ENCODE measurements around the gene AKT3.
A peak's percentile ranks its signal among the peaks of the same experiment; 100 is the strongest.
"Not testable (repeated sequence)": the region's sequence is repeated elsewhere in the genome, so short reads cannot be mapped to it uniquely, and the experiment has no call there.

The AKT3 gene

GRCh38 chr1:243693800-243694199 is 156.2 kb downstream of the AKT3 start:
- DNase-seq (ENCODE audit: low spot score): no peak

- peak; percentile 6 for DNase-seq (ENCODE audit: low spot score)
These were observed 163.9 kb downstream of the AKT3 start for GRCh38 chr1:243686159-243686558.

- DNase-seq (ENCODE audit: low spot score): no peak
These were observed 169.2 kb downstream of the AKT3 start for GRCh38 chr1:243680860-243681259.

GRCh38 chr1:243672539-243673074 is 177.4 kb downstream of the AKT3 start:
- no peak for DNase-seq (ENCODE audit: low spot score)

- DNase-seq (ENCODE audit: low spot score): peak; percentile 3
These were observed 182.5 kb downstream of the AKT3 start for GRCh38 chr1:243667591-243667990.

- DNase-seq (ENCODE audit: low spot score): no peak
These were observed 182.9 kb downstream of the AKT3 start for GRCh38 chr1:243667133-243667532.

- no peak for DNase-seq (ENCODE audit: low spot score)
These were observed 186.4 kb downstream of the AKT3 start for GRCh38 chr1:243663651-243664050.

GRCh38 chr1:243662169-243662568 is 187.9 kb downstream of the AKT3 start:
- not testable (repeated sequence) for DNase-seq (ENCODE audit: low spot score)

- no peak for DNase-seq (ENCODE audit: low spot score)
These were observed 191.4 kb downstream of the AKT3 start for GRCh38 chr1:243658594-243659105.

- DNase-seq (ENCODE audit: low spot score): no peak
These were observed 192.2 kb downstream of the AKT3 start for GRCh38 chr1:243657793-243658192.

GRCh38 chr1:243649530-243649929 is 200.5 kb downstream of the AKT3 start:
- DNase-seq (ENCODE audit: low spot score): not testable (repeated sequence)

- DNase-seq (ENCODE audit: low spot score): no peak
These were observed 203.2 kb downstream of the AKT3 start for GRCh38 chr1:243646841-243647240.

GRCh38 chr1:243645281-243645680 is 204.8 kb downstream of the AKT3 start:
- no peak for DNase-seq (ENCODE audit: low spot score)

GRCh38 chr1:243642936-243643335 is 207.1 kb downstream of the AKT3 start:
- DNase-seq (ENCODE audit: low spot score): peak; percentile 38

- no peak for DNase-seq (ENCODE audit: low spot score)
These were observed 210.9 kb downstream of the AKT3 start for GRCh38 chr1:243639027-243639658.

- DNase-seq (ENCODE audit: low spot score): no peak
These were observed 211.9 kb downstream of the AKT3 start for GRCh38 chr1:243638186-243638585.

GRCh38 chr1:243628476-243628907 is 221.6 kb downstream of the AKT3 start:
- DNase-seq (ENCODE audit: low spot score): no peak

- DNase-seq (ENCODE audit: low spot score): peak; percentile 66
These were observed 226.2 kb downstream of the AKT3 start for GRCh38 chr1:243623841-243624240.

GRCh38 chr1:243621973-243622372 is 228.1 kb downstream of the AKT3 start:
- DNase-seq (ENCODE audit: low spot score): no peak

- no peak for DNase-seq (ENCODE audit: low spot score)
These were observed 229.9 kb downstream of the AKT3 start for GRCh38 chr1:243620096-243620495.

- DNase-seq (ENCODE audit: low spot score): no peak
These were observed 240.3 kb downstream of the AKT3 start for GRCh38 chr1:243609698-243610097.

- DNase-seq (ENCODE audit: low spot score): no peak
These were observed 244.4 kb downstream of the AKT3 start for GRCh38 chr1:243605604-243606003.

GRCh38 chr1:243601720-243602119 is 248.3 kb downstream of the AKT3 start:
- no peak for DNase-seq (ENCODE audit: low spot score)

- DNase-seq (ENCODE audit: low spot score): peak; percentile 90
These were observed 251.6 kb downstream of the AKT3 start for GRCh38 chr1:243598433-243598832.
